Skeletal muscle cell (primary cell): ENCODE measurements around the gene NOTCH2.
A peak's percentile ranks its signal among the peaks of the same experiment; 100 is the strongest.

ENCODE experiments used
- DNase-seq: peaks from one replicate; pipeline ENCODE4 v3.0.0-alpha.2; 2010; ENCODE audit warnings: low read depth
- H3K4me3 ChIP-seq: 2 replicates; pipeline ENCODE4 v1.5.1; 2011; ENCODE audit warnings: low read depth, mild to moderate bottlenecking, control low read depth, low read length, moderate library complexity

Gene NOTCH2

GRCh38 chr1:119953266-119953998 is 116.0 kb downstream of the NOTCH2 start:
- H3K4me3 ChIP-seq = no peak overlapping the region
- DNase-seq = no peak

DNA sequence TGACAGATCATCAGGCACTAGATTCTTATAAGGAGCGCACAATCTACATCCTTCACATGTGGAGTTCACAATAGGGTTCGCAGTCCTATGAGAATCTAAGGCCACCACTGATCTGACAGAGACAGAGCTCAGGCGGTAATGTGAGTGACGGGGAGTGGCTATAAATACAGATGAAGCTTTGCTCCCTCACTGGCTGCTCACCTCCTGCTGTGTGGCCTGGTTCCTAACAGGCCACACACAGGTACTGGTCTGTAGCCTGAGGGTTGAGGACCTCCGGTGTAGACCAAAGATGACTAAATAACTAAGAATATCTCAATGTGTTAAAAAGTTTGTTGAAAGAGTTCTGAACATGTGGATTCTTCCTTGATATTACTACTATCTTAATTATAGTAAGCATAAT is 117.0 kb downstream of the NOTCH2 start:
- no peak overlapping the region for H3K4me3 ChIP-seq
- DNase-seq = no peak

GRCh38 chr1:119948342-119949214 is 120.9 kb downstream of the NOTCH2 start:
- H3K4me3 ChIP-seq = no peak overlapping the region
- DNase-seq = peak; percentile 55

DNA sequence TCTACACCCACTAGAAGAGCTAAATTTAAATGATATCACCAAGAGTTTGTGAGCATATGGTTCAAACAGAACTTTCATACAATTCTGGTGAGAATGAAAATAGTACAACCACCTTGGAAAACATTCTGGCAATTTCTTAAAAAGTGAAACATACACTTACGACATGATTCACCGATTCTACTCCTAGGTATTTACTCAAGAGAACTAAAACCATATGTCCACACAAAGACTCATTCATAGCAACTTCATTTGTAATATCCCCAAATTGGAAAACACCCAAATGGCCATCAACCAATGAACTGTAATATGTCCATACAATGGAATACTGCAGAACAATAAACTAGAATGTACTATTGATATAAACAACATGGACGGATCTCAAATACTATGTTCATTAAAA is 122.0 kb downstream of the NOTCH2 start:
- DNase-seq = peak; percentile 81

DNA sequence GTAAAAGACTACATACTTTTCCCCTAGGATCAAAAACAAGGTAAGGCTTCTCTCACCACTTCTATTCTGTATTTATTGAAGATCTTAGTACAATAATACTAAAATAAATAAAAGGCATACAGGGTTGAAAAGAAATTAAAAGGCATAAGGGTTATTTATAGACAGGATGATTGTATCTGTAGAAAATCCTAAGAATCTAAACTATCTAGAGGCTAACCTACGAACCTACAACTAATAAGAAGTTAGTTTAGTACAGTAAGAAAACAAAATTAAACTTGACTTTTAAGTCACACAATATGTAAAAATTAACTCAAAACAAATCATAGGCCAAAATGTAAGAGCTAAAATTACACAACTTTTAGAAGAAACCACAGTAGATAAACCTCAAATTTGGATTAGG is 122.7 kb downstream of the NOTCH2 start:
- no peak overlapping the region for H3K4me3 ChIP-seq
- DNase-seq = no peak

More for the DNA sequence above, 122.0 kb downstream of the NOTCH2 start:
- no peak overlapping the region for H3K4me3 ChIP-seq

- no peak overlapping the region for H3K4me3 ChIP-seq
- no peak for DNase-seq
These were observed 126.2 kb downstream of the NOTCH2 start for GRCh38 chr1:119943216-119943615.

GRCh38 chr1:119941392-119941791 is 128.1 kb downstream of the NOTCH2 start:
- no peak for DNase-seq
- no peak overlapping the region for H3K4me3 ChIP-seq

- H3K4me3 ChIP-seq = no peak overlapping the region
- DNase-seq = no peak
These were observed 128.8 kb downstream of the NOTCH2 start for GRCh38 chr1:119940697-119941096.

DNA sequence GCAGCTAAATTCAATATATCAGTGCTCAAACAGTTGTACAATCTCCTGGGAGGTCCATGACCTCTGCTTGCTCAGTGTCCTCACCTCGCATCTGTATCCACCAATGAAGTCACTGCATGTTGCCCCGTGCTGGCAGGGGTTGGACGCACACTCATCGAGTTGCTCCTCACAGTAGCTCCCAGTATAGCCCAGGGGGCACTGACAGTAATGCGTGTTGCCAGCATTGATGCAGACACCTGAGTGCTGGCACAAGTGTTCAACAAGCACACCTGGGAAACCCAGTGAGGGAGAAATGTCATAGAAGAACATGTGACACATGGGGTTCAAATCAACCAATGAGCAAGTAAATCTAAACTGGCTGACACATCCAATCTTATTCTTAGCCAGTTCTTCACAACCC is 132.3 kb downstream of the NOTCH2 start:
- no peak for DNase-seq
- H3K4me3 ChIP-seq = no peak overlapping the region

DNA sequence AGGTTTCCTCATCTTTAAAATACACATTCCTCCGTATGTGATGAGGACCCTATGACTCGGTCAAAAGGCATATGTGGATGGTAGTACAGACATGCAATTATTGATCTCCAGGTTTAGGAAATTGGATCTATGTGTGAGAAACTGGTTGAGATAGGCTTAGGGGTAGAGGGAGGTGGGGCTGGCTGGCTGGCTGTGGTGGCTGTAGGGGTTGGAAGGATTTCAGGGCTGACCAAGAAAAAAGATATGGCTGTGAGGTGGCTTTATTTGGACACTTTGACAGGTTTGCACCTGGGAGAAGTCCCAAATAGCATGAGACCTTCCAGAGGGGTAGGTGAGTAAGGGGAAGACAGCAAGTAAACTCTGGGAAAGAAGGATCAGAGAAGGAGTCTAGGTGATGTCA is 133.5 kb downstream of the NOTCH2 start:
- no peak overlapping the region for H3K4me3 ChIP-seq
- no peak for DNase-seq

DNA sequence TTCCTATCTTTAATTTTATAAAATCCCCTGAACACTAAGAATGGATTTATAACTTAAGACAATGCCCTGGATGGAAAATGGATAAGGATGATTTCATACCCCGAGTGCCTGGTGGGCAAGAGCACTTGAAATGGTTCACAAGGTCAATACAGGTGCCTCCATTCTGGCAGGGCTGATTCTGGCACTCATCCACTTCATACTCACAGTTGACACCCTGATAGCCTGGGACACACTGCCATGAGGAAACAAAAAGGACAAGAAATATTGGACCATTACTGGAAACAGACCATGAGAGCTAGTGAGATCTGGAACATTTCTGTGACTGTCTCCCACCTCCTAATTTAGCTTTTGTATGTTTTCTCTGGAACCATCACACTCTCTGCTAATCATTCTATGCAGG is 134.1 kb downstream of the NOTCH2 start:
- H3K4me3 ChIP-seq = no peak overlapping the region
- DNase-seq = no peak

GRCh38 chr1:119933397-119933796 is 136.1 kb downstream of the NOTCH2 start:
- H3K4me3 ChIP-seq = no peak overlapping the region
- DNase-seq = no peak

DNA sequence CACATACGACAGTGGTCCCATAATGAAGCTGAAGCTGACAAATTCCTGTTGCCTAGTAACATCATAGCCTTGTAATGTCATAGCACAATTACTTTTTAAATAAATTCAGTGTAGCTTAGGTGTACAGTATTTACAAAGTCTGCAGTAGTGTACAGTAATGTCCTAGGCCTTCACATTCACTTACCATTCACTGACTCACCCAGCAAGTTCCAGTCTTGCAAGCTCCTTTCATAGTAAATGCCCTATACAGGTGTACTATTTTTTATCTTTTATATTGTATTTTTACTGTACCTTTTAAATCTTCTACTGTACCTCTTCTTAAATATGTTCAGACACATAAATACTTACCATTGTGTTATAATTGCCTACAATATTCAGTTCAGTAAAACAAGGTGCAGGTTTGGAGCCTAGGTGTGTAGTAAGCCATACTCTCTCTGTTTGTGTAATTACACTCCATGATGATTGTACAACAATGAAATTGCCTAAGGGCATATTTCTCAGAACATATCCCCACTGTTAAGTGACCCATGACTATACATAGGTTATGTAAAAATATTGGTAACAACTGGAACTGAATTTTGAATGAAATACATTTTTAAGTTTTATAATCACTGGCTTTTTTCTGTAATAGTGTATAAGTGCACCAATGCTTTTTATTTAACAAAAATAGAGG is 139.7 kb downstream of the NOTCH2 start:
- no peak for DNase-seq
- no peak overlapping the region for H3K4me3 ChIP-seq

DNA sequence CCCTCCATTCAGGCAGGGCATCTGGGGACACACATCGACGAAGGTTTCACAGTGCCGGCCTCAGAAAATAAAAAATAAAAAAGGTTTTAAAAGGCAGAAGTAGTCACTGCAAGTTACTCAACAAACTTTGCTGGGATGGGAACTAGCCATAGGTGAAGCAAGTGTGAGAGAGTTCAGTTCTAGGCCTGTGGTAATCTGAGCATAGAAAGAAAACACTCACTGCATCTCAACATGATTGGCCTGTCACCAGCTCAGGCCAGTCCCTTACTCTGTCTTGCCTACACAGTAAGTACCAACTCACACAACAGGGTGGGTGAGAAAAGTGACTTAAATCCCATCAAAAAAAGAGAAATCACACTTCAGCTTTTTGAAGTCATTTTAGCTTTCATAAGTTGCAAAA is 142.9 kb downstream of the NOTCH2 start:
- DNase-seq = no peak

GRCh38 chr1:119924948-119925898 is 144.2 kb downstream of the NOTCH2 start:
- H3K4me3 ChIP-seq = no peak overlapping the region
- no peak for DNase-seq

More for the DNA sequence above, 142.9 kb downstream of the NOTCH2 start:
- no peak overlapping the region for H3K4me3 ChIP-seq

GRCh38 chr1:119920104-119920968 is 149.1 kb downstream of the NOTCH2 start:
- H3K4me3 ChIP-seq = no peak overlapping the region
- DNase-seq = no peak

DNA sequence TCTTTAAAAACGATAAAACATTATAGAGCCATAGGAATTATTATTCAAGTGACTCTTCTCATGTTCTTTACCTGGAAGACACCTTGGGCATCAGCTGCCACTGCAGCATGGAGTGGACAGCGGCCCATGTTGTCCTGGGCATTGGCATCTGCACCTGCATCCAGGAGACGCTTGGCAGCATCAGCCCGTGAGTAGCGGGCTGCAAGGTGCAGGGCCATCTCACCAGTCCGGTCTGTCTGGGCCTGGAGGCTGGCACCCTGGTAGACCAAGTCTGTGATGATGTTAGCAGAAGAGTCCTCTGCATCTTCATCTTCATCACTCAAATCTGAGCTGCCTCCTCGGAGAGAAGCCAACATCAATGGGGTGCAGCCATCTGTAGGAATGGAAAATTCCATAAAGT is 150.2 kb downstream of the NOTCH2 start:
- no peak overlapping the region for H3K4me3 ChIP-seq

DNA sequence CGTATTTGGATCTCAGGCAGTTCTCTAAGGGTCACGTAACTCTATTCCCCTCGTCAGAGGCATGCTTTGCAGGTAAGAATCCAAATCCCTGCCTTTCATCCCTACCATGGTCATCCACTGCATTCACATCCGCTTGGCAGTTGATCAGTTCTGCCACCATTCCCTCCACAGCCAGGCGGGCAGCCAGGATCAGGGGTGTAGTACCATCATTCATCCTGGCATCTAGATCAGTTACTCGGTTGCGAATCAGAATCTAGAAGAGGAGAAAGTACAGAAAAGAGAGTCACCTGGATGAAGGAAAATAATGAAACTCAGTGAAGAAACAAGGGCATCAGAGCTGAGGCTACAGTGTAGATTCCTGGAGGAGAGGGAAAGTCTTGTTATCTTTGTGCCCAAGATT is 151.2 kb downstream of the NOTCH2 start:
- no peak overlapping the region for H3K4me3 ChIP-seq
- no peak for DNase-seq

More for the DNA sequence above, 150.2 kb downstream of the NOTCH2 start:
- no peak for DNase-seq
